Mesothelial cell of epicardium (in vitro differentiated cells): ENCODE results near the gene MEGF11. TPM values are rescaled to one million over a fixed set of nuclear protein-coding genes. Genes with fewer than 3 reads are reported as not detected.

Experiments
- DNase-seq, 2 experiments: peaks; one replicate each; pipeline ENCODE4 v3.0.0; 2021; ENCODE audit warnings: low spot score in 2 of 2; ENCODE audit not compliant: unreplicated experiment in 2 of 2
- H3K27ac Mint-ChIP-seq: 2 replicates; pipeline ENCODE4 v1.8.0; 2021; ENCODE audit warnings: mixed read lengths
- H3K27me3 Mint-ChIP-seq: 2 replicates; pipeline ENCODE4 v1.8.0; 2021; ENCODE audit warnings: low read depth, mixed read lengths
- H3K36me3 Mint-ChIP-seq: 2 replicates; pipeline ENCODE4 v1.8.0; 2021; ENCODE audit warnings: mixed read lengths
- H3K4me1 Mint-ChIP-seq: 2 replicates; pipeline ENCODE4 v1.8.0; 2021; ENCODE audit warnings: mixed read lengths
- H3K4me3 Mint-ChIP-seq: 2 replicates; pipeline ENCODE4 v1.8.0; 2021; ENCODE audit warnings: mild to moderate bottlenecking, moderate library complexity, mixed read lengths
- H3K9me3 Mint-ChIP-seq: 2 replicates; pipeline ENCODE4 v1.8.0; 2021; ENCODE audit warnings: mixed read lengths
- total RNA-seq: library from RNA; stranded (reverse); gene quantifications from 3 replicates; pipeline ENCODE4 v1.2.1, GENCODE V29; 2021
- TF ChIP-seq, protein P1 (sequence below): fragments of 200-600 bp; sonication (generic); IDR thresholded peaks from one replicate; pipeline ENCODE4 v1.5.0; 2021; ENCODE audit warnings: antibody characterized with exemption; ENCODE audit not compliant: unreplicated experiment

Gene MEGF11
- total RNA-seq, 1 donor from 2014 or later = 3.7 TPM

- Mint-ChIP-seq H3K27me3 (peaks cover 6% of the 10 kb centered on the region), H3K4me3 (no peak overlapping the region)
- TF ChIP-seq, protein P1, sequence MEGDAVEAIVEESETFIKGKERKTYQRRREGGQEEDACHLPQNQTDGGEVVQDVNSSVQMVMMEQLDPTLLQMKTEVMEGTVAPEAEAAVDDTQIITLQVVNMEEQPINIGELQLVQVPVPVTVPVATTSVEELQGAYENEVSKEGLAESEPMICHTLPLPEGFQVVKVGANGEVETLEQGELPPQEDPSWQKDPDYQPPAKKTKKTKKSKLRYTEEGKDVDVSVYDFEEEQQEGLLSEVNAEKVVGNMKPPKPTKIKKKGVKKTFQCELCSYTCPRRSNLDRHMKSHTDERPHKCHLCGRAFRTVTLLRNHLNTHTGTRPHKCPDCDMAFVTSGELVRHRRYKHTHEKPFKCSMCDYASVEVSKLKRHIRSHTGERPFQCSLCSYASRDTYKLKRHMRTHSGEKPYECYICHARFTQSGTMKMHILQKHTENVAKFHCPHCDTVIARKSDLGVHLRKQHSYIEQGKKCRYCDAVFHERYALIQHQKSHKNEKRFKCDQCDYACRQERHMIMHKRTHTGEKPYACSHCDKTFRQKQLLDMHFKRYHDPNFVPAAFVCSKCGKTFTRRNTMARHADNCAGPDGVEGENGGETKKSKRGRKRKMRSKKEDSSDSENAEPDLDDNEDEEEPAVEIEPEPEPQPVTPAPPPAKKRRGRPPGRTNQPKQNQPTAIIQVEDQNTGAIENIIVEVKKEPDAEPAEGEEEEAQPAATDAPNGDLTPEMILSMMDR = no peak
These were observed 203.3 kb downstream of the MEGF11 start for GRCh38 chr15:66050264-66050663.

DNA sequence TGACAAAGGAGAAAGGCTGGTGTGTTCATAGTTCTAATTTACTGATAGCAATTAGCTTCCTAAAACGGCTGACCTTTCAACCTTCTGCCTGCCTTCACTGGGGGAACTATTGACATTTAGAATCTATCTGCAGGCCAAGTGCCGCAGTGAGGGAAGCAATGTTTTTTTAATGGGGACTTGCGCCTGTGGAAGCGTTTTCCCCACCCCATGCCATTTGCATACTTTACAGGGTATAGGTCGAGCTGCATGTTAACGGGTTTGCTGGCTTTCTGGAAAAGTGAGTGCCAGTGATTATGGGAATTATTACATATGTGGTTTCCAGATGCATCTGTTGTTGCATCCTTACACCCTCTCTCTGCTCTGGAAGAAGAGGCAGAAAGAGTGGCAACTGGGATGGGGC is 204.2 kb downstream of the MEGF11 start:
- H3K27ac Mint-ChIP-seq = no peak overlapping the region

More at GRCh38 chr15:66050264-66050663, 203.3 kb downstream of the MEGF11 start:
- H3K36me3 Mint-ChIP-seq = no peaks in the 10 kb centered on the region
- no peak overlapping the region for H3K27ac Mint-ChIP-seq
- H3K4me1 Mint-ChIP-seq = no peaks in the 10 kb centered on the region
- H3K9me3 Mint-ChIP-seq = no peaks in the 10 kb centered on the region
- no peak for DNase-seq

DNA sequence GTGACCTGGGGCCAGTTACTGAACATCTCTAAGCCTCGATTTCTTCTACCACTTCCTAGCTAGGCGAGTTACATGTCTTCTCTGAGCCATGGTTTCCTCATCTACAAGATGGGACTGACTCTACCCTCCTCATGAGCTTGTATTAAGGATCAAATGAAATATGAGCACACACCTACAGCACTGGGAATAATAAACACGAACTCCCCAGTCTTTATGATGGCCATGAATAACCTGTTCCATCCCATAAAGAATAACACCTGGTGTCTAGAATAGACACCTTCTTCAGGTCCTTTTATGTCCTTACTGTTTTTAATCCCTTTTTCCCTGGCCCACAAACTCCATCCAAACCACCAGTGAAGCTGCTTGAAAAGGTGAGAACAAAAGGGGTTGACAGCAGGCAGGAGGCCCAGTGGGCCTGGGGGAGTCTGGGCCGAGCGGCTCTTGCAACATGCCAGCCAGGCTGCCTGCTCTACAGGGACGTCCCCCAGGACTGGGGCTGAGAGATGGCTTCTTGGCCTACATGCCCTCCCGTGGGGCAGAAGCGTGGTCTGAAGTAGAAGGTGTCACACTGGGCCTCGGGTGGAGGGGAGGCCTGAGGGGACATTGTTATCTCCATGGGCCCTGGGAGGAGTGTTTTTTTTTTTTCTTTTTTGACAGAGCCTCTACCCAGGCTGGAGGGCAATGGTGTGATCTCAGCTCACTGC is 206.1 kb downstream of the MEGF11 start:
- DNase-seq = no peak
- no peaks in the 10 kb centered on the region for H3K36me3 Mint-ChIP-seq
- TF ChIP-seq, protein P1 = no peak

More for the DNA sequence above, 204.2 kb downstream of the MEGF11 start:
- Mint-ChIP-seq H3K4me1 (no peaks in the 10 kb centered on the region), H3K4me3 (no peak overlapping the region), H3K36me3 (no peaks in the 10 kb centered on the region), H3K27me3 (peaks cover 5% of the 10 kb centered on the region), H3K9me3 (no peaks in the 10 kb centered on the region)
- TF ChIP-seq, protein P1 = no peak
- DNase-seq = no peak

GRCh38 chr15:66046751-66047150 is 206.8 kb downstream of the MEGF11 start:
- TF ChIP-seq, protein P1 = no peak
- Mint-ChIP-seq H3K9me3 (no peaks in the 10 kb centered on the region), H3K36me3 (no peaks in the 10 kb centered on the region), H3K4me1 (peaks cover 9% of the 10 kb centered on the region), H3K4me3 (no peak overlapping the region), H3K27me3 (peaks cover 2% of the 10 kb centered on the region), H3K27ac (no peak overlapping the region)
- DNase-seq = no peak

More for the DNA sequence above, 206.1 kb downstream of the MEGF11 start:
- Mint-ChIP-seq H3K4me1 (peaks cover 4% of the 10 kb centered on the region), H3K9me3 (no peaks in the 10 kb centered on the region), H3K4me3 (no peak overlapping the region), H3K27ac (no peak overlapping the region), H3K27me3 (peaks cover 2% of the 10 kb centered on the region)

DNA sequence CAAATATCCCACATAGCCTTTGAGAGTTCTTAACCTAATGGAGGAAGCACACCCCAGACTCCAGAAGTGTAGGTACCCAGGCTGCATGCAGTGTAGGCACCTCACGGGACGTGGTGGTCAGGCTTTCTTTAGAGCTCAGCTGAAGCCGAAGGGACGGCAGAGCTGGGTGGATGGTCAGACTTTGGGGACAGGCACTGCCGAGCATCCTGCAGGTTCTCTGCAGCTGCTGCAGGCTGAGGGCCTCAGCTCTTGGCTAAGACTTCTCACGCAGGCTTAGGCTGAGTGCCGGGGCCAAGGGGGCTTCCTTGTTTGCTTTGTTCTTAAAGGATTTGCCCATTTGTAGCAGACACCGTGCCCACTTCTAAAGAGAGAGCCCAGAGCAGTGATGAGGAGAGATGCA is 207.2 kb downstream of the MEGF11 start:
- no peaks in the 10 kb centered on the region for H3K36me3 Mint-ChIP-seq
- no peak for DNase-seq
- H3K4me1 Mint-ChIP-seq = peaks cover 9% of the 10 kb centered on the region
- peaks cover 2% of the 10 kb centered on the region for H3K27me3 Mint-ChIP-seq
- TF ChIP-seq, protein P1 = no peak
- no peaks in the 10 kb centered on the region for H3K9me3 Mint-ChIP-seq
- no peak overlapping the region for H3K4me3 Mint-ChIP-seq
- no peak overlapping the region for H3K27ac Mint-ChIP-seq
